ENCODE results near the gene CANX.

DNA sequence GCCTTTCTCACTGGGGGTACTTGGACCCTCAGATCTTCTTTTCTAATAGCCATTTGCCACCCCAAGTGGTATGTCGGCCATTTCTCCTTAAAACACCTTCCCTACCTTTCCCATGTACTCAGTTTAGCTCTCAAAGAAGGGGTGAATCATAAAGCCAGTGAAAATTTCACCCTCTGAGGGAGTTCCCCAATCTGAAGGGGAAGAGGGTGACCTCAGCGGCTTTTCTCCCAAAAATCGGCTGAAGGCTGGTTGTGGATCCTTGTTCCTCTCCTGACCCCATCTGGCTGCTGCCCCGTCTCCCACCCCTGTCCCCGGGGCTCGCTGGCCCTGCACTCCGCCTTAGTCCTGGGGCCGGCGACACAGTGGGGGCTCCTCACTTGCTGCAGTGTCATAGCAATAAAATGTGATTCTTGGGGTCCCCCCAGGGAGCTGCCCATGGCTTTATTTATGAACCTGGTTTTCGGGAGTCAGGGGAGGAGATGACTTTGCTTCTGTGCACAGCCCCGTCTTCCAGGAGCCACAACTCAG, 77.7 kb downstream of the CANX start:
- TF ChIP-seq, protein P1, sequence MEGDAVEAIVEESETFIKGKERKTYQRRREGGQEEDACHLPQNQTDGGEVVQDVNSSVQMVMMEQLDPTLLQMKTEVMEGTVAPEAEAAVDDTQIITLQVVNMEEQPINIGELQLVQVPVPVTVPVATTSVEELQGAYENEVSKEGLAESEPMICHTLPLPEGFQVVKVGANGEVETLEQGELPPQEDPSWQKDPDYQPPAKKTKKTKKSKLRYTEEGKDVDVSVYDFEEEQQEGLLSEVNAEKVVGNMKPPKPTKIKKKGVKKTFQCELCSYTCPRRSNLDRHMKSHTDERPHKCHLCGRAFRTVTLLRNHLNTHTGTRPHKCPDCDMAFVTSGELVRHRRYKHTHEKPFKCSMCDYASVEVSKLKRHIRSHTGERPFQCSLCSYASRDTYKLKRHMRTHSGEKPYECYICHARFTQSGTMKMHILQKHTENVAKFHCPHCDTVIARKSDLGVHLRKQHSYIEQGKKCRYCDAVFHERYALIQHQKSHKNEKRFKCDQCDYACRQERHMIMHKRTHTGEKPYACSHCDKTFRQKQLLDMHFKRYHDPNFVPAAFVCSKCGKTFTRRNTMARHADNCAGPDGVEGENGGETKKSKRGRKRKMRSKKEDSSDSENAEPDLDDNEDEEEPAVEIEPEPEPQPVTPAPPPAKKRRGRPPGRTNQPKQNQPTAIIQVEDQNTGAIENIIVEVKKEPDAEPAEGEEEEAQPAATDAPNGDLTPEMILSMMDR (conservative IDR thresholded peaks at IDR 0.05; ENCODE audit: low read length), result no peak
- TF ChIP-seq EZH2phosphoT487 (IDR thresholded peaks at IDR 0.05; ENCODE audit: borderline replicate concordance), result no peak

All from Loucy (cell line).